ENCODE measurements around the gene SIAH3.

Gene SIAH3

GRCh38 chr13:45737571-45738017 lies 114.0 kb downstream of the SIAH3 start:
- Histone ChIP-seq H3K4me1 (ENCODE audit: control insufficient read depth, insufficient read depth, low read length) (no peaks in the 10 kb centered on the region), H3K27ac (ENCODE audit: low read length) (no peak overlapping the region), H3K36me3 (ENCODE audit: control insufficient read depth in 2 of 2, insufficient read depth in 2 of 2, low read length in 2 of 2) (no peaks in the 10 kb centered on the region), H3K4me3 (ENCODE audit: low read length in 2 of 2) (no peak overlapping the region), H3K9me3 (ENCODE audit: control insufficient read depth in 2 of 2, low read length in 2 of 2) (no peaks in the 10 kb centered on the region), H3K9ac (ENCODE audit: low read length in 2 of 2) (no peak overlapping the region), H3K27me3 (ENCODE audit: control insufficient read depth in 1 of 2, insufficient read depth in 2 of 2, low read length in 2 of 2) (peaks cover 0 to 2% of the 10 kb centered on the region in 2 donors)

- Histone ChIP-seq H3K36me3 (ENCODE audit: control insufficient read depth in 2 of 2, insufficient read depth in 2 of 2, low read length in 2 of 2) (no peaks in the 10 kb centered on the region), H3K4me1 (ENCODE audit: control insufficient read depth, insufficient read depth, low read length) (no peaks in the 10 kb centered on the region), H3K9me3 (ENCODE audit: control insufficient read depth in 2 of 2, low read length in 2 of 2) (no peaks in the 10 kb centered on the region), H3K27ac (ENCODE audit: low read length) (no peak overlapping the region), H3K27me3 (ENCODE audit: control insufficient read depth in 1 of 2, insufficient read depth in 2 of 2, low read length in 2 of 2) (peaks cover 0 to 2% of the 10 kb centered on the region in 2 donors), H3K4me3 (ENCODE audit: low read length in 2 of 2) (no peak overlapping the region), H3K9ac (ENCODE audit: low read length in 2 of 2) (no peak overlapping the region)
Observed at GRCh38 chr13:45733361-45733760, 118.2 kb downstream of the SIAH3 start.

DNA sequence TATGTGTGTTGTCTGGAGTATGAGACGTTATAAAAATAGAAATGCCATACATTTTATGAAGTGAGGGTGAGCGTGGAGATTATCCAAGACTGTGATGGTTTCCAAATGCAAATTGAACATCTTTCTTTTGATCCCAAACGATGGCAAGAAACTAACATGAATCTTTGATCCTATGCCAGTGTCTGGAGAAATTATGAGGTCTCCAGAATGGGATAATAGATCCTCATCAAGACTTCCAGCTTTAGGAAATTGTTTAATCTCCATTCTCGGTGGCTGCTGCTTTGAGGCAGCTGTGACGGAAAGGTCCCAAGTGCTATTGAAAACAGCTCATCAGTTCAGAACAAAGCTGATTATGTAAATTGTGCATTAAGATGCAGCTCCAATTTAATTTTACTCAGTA lies 118.6 kb downstream of the SIAH3 start:
- no peak overlapping the region for H3K9ac ChIP-seq (ENCODE audit: low read length in 2 of 2)
- no peaks in the 10 kb centered on the region for H3K36me3 ChIP-seq (ENCODE audit: control insufficient read depth in 2 of 2, insufficient read depth in 2 of 2, low read length in 2 of 2)
- no peak overlapping the region for H3K27ac ChIP-seq (ENCODE audit: low read length)
- no peak overlapping the region for H3K4me3 ChIP-seq (ENCODE audit: low read length in 2 of 2)
- H3K9me3 ChIP-seq (ENCODE audit: control insufficient read depth in 2 of 2, low read length in 2 of 2), result no peaks in the 10 kb centered on the region
- peaks cover 0 to 2% of the 10 kb centered on the region in 2 donors for H3K27me3 ChIP-seq (ENCODE audit: control insufficient read depth in 1 of 2, insufficient read depth in 2 of 2, low read length in 2 of 2)
- no peaks in the 10 kb centered on the region for H3K4me1 ChIP-seq (ENCODE audit: control insufficient read depth, insufficient read depth, low read length)

- Histone ChIP-seq H3K9ac (ENCODE audit: low read length in 2 of 2) (no peak overlapping the region), H3K4me1 (ENCODE audit: control insufficient read depth, insufficient read depth, low read length) (no peaks in the 10 kb centered on the region), H3K27ac (ENCODE audit: low read length) (no peak overlapping the region), H3K9me3 (ENCODE audit: control insufficient read depth in 2 of 2, low read length in 2 of 2) (peaks cover 0 to 6% of the 10 kb centered on the region in 2 donors), H3K27me3 (ENCODE audit: control insufficient read depth in 1 of 2, insufficient read depth in 2 of 2, low read length in 2 of 2) (peaks cover 0 to 2% of the 10 kb centered on the region in 2 donors), H3K36me3 (ENCODE audit: control insufficient read depth in 2 of 2, insufficient read depth in 2 of 2, low read length in 2 of 2) (no peaks in the 10 kb centered on the region), H3K4me3 (ENCODE audit: low read length in 2 of 2) (no peak overlapping the region)
Observed at GRCh38 chr13:45731455-45731854, 120.1 kb downstream of the SIAH3 start.

GRCh38 chr13:45728759-45729158 lies 122.8 kb downstream of the SIAH3 start:
- Histone ChIP-seq H3K9me3 (ENCODE audit: control insufficient read depth in 2 of 2, low read length in 2 of 2) (peaks cover 0 to 6% of the 10 kb centered on the region in 2 donors), H3K9ac (ENCODE audit: low read length in 2 of 2) (no peak overlapping the region), H3K4me1 (ENCODE audit: control insufficient read depth, insufficient read depth, low read length) (no peaks in the 10 kb centered on the region), H3K27ac (ENCODE audit: low read length) (no peak overlapping the region), H3K36me3 (ENCODE audit: control insufficient read depth in 2 of 2, insufficient read depth in 2 of 2, low read length in 2 of 2) (no peaks in the 10 kb centered on the region), H3K4me3 (ENCODE audit: low read length in 2 of 2) (no peak overlapping the region), H3K27me3 (ENCODE audit: control insufficient read depth in 1 of 2, insufficient read depth in 2 of 2, low read length in 2 of 2) (no peaks in the 10 kb centered on the region)

Measured in stomach smooth muscle (tissue), 2 donors.